ENCODE data around the gene CAB39L.

CAB39L gene

DNA sequence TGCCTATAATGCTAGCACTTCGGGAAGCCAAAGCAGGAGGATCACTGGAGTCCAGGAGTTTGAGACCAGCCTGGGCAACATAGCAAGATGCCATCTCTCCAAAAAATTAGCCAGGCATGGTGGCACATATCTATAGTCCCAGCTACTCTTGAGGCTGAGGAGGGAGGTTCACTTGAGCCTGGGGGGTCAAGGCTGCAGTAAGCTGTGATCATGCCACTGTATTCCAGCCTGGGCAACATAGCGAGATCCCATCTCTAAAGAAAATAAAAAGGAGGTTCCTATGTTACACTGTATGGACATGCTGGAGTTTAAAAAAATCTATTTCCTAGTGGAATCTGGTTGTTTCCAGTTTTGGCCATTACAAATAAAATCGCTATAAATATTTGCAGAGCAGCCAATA is 2.6 kb downstream of the CAB39L start:
- DNase-seq: no peak

DNA sequence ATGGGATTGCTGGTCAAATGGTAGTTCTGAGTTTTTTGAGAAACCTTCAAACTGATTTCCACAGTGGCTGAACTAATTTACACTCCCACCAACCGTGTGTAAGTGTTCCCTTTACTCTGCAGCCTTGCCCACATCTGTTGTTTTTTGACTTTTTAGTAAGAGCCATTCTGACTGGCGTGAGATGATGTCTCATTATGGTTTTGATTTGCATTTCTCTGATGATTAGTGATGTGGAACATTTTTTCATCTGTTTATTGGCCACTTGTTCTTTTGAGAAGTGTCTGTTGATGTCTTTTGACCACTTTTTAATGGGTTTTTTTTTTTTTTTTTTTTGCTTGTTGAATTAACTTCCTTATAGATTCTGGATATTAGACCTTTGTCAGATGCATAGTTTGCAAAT is 4.3 kb downstream of the CAB39L start:
- no peak for DNase-seq

DNA sequence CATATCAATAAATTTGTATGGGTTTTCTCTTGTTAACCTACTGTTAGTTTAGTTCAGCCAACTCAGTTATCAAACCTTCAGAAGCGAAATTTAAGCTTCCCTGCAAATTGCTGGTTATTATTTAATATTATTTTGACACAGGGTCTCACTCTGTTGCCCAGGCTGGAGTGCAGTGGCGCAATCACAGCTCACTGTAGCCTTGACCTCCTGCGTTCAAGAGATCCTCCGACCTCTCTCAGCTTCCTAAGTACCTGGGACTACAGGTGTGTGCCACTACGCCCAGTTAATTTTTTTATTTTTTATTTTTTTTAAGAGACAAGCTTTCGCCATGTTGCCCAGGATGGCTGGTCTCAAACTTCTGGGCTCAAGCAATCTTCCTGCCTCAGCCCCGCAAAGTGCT is 6.2 kb downstream of the CAB39L start:
- no peak for DNase-seq

DNA sequence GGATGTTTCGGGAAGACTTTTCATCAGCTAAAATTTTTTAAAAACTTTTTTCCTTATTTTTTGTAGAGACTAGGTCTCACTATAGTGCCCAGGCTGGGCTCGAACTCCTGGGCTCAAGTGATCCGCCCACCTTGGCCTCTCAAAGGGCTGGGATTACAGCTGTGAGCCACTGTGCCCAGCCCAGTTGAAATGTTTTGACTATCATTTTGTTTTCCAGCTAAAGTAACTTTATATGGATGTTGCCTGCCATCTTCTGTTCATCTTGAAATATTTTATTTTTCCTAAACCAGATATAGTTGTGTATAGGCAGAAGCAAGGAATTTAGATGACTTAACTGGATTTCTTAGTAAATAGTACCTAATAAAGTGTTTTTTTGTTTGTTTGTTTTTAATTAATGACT is 7.0 kb downstream of the CAB39L start:
- DNase-seq: no peak

DNA sequence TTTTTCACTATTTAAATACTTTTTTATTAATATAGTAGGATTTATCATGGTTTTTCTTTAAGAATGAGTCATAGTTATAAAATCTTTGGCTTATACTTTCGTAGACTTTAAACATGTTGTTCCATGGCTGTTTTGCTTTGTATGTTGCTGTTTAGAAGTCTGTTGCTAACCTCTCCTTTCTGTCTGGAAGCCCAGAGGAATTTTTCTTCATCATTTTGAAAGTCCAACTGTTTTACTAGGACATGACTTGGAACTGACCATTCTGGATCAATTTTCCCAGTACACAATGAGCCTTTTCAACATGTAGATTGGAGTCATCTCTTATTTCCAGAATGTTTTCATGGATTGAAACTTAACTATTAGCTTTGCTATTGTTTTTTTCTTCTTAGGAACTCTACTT is 7.9 kb downstream of the CAB39L start:
- DNase-seq: no peak

DNA sequence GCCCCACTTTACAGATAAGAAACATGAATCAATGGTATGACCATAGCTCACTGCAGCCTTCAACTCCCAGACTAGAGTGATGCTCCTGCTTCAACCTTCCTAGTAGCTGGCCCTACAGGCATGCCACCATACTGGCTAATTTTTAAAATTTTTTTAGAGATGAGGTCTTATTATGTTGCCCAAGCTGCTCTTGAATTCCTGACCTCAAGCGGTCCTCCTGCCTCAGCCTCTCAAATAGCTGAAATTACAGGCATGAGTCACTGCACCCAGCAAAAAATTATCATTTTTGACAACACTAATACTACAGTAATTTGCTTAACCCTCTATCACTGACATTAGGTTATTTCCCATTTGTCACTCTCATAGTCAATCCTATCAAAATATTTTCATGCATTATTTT is 14.7 kb downstream of the CAB39L start:
- no peak for DNase-seq

DNA sequence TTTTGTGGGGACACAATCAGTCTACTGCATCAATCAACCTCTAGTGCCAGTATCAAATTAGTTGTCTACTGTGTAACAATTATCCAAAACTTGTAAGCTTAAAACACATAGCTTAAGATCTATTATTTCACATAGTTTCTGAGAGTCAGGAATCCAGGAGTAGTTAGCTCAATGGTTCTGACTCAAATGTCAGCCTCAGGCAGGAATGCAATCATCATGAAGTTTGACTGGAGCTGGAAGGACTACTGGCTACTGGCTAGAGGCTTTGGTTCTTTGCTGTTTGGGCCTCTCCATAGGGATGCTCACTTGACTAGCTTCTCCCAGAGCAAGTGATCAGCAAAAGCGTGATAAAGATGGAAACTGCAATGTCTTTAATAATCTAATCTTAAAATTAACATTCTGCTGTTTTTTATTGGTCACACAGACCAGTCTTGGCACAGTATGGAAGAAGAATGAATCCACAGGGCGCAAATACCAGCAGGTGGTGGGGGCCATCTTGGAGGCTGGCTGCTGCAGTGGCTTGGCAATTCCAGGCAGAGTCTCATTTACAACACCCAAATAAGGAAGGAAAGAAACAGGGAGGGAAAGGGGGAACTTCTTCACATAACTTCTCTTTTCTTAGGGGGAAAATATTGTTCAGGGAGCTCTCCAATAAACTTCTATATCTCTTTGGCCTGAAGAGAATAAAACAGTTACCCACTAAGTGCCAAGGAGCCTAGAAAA is 15.7 kb downstream of the CAB39L start:
- DNase-seq: no peak

DNA sequence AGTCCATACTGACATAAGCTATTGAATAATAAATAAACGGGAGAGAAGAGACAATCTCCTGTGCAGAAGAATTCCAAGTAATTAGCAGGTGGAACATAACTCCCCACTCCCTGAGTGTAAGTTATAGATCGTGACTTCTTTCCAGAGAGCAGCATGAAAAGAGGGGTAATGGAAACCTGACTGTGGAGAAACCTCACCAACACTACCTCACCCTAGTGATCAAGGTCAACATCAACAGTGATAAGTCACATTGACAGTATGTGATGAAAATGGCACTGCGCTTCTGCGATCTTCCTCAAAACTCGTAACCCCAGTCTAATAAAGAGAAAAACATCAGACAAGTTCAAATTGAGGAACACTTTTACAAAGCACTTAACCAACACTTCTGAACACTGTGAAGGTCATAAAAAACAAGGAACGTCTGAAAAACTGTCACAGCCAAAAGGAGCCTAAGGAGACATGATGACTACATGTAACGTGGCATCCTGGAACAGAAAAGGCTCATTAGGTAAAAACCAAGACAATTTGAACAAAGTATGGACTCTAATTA is 19.8 kb downstream of the CAB39L start:
- DNase-seq: no peak

DNA sequence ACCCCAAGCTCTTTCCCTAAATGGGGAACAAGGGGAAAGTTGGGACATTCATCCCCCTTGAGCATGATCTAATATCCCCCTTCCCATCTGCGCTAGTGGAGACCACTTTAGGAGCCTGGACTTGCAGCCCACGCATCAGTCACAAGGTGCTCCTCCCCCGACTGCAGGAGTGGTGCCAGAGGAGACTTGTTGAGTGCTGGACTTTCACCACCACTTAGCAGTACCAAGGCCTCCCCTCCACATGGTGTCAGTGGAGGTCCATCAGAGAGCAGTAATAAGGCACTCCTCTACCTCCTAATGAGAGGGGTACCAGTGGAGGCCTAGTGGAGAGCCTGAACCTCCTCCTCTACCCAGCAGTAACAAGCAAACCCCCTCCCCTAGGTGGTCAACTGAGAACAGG is 22.5 kb downstream of the CAB39L start:
- DNase-seq: no peak

DNA sequence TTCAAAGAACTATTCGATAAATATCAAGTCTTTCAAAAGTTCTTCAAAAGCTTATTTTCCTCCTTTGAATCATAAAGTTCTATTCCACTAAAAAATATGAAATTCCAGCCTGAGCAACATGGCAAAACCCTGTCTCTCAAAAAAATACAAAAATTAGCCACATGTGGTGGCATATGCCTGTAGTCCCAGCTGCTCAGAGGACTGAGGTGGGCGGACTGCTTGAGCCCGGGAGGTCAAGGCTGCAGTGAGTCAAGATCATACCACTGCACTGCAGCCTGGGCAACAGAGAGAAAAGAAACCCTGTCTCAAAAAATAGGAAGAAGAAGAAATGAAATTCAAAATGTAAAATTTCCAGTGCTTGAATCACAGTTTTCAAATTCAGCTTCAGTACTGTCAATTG is 24.6 kb downstream of the CAB39L start:
- DNase-seq: no peak

DNA sequence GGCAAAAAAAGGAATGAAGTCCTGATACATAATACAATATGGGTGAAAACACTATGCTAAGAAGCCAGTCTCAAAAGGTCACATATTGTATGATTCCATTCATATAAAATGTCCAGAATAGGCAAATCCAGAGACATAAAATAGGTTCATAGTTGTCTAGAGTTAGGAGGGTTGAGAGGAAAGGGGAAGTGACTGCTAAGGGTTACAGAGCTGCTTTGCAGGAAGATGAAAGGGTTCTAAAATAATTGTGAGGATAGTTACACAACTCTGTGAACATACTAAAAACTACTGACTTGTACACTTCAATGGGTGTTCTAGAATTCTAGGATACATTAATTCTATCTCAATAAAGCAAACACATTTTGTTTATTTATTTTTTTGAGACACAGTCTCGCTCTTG is 25.7 kb downstream of the CAB39L start:
- no peak for DNase-seq

DNA sequence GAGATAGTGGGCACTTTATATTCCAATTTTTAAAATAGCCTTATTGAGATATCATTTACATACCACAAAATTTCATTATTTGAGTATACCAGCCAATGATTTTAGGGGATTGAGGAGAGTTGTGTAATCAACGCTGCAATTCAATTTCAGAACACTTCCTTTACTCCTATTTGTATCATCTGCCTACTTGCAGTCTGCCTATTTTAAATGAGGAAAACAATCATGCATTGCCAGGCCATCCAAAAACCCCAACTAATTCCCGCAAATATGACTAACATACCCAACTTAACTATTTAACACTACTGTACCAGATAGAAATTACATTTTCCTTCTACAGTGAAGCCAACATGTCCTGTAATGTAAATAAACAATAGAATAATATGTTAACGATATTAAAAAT is 26.7 kb downstream of the CAB39L start:
- no peak for DNase-seq

DNA sequence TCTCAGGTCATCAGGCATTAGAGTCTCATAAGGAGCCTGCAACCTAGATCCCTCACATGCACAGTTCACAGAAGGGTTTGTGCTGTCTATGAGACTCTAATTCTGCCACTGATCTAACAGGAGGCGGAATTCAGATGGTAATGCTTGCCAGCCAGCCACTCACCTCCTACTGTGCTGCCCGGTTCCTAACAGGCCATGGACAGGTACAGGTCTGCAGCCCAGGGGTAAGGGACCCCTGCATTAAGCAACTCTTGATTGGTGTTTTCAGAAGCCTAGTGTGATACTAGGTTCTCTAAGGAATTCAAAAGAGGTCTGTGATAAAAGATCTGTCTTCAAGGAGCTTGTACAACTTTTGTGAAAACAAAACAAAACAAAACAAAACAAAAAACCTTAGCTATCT is 31.1 kb downstream of the CAB39L start:
- no peak for DNase-seq

DNA sequence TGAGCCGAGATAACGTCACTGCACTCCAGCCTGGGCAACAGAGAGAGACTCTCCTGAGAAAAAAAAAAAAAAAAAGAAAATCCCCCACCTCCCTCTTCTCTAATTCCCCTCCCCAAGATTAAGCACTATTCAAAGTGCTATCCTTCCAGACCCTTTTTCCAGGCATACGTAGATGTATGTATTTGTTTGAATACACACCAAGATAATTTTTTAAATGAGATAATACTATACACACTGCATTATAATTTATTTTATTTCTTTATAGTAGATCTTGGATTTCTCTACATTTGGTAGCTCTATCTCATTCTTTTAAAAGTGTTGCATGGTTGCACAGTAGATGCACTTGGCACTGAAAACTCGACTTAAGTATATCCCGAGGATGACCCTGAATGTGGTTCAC is 32.5 kb downstream of the CAB39L start:
- DNase-seq: no peak

DNA sequence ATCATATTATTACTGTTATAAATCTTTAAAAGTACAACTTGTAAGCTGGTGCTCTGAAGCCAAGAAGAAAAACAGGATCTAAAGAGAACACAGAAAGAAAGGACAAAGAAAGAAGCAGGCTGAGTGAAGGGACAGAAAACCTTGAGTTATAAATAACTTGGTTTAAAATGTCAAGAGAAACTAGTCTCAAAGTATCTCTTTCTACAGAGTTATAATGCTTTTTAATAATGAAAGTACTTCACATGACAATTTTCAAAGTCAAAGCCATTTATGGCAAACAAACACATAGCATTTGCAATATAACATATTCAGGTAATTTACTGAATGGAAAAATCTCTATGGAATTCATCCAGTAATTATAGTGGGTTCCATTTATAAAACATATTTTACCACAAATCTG is 33.4 kb downstream of the CAB39L start:
- no peak for DNase-seq

DNA sequence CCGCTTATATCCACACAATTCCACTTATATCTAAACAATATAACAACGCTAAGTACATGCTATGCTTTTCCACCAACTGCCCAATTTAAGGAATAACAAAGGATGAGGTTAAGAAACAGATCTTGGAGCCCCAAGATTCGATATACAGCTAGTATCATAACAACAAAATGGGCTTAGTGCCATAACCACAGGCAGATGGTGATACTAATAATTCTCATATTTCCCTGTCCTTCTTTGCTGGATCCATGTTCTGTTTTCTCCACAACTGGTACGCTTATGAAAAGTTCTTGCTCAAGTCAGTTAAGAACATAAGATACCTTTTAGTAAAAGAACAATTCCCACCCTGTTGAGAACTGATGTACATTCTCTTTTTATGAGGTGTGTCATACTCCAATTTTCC is 33.9 kb downstream of the CAB39L start:
- DNase-seq: no peak

DNA sequence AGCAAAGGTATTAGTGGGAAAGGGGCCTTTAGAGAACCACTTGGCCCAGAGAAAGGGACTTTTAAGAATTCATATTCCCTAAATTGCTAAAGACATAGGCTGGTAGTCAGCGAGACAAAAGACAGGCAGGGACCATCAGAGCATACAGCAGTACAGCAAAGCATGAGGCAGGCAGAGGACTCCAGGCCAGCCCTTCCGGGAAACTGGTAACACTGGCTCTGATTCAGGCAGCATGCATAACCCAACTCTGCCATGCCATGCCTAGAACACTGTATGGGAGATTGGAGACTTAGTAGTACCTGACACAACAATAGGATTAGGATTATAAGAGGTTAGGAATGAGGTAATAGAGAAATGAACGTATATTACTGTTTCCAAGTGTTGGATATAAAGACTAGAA is 34.9 kb downstream of the CAB39L start:
- DNase-seq: no peak

DNA sequence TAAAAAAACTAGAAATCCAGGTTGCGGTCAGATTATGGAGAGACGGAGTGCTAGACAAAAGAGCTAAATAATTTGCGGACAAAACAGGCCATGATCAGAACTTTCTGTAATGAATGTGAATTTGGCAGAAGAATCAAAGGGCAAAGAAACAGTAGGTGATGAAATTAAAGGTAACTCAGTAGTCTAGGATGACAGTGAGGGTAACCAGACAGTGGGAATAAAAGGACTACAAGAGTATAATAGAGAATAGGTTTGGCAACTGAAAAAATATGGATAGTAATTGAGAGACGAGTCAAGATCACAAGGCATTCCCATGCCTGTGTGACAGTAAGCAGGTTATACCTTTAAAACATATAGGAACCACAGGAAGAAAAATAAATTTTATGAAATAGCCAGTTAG is 35.9 kb downstream of the CAB39L start:
- DNase-seq: no peak

DNA sequence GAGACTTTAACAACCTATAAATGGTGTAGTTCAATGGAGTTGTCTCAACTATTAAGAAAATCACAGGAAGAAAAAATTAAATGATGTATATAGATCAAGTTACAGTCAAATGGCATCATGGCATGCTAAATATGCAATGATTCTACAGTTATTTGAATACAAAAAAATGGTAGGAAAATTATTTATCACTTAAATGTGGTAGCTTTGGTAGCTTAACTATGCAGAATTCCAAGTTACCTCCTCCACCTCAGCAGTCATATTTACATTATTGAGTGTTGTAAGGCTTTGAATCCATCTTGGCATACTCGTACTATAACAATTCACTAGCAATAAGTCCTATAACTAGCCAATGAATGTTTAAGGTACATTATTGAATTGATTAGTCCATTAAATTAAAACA is 36.8 kb downstream of the CAB39L start:
- DNase-seq: no peak

DNA sequence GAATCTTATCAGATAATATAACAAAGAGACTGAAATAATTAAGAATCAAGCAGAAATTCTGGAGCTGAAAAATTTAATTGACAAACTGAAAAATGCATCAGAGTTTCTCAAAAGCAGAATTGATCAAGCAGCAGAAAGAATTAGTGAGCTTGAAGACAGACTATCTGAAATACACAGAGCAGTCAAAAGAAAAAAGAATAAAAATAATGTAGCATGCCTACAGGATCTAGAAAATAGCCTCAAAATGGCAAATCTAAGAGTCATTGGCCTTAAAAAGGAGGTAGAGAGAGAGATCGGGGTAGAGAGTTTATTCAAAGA is 39.2 kb downstream of the CAB39L start:
- DNase-seq: no peak

DNA sequence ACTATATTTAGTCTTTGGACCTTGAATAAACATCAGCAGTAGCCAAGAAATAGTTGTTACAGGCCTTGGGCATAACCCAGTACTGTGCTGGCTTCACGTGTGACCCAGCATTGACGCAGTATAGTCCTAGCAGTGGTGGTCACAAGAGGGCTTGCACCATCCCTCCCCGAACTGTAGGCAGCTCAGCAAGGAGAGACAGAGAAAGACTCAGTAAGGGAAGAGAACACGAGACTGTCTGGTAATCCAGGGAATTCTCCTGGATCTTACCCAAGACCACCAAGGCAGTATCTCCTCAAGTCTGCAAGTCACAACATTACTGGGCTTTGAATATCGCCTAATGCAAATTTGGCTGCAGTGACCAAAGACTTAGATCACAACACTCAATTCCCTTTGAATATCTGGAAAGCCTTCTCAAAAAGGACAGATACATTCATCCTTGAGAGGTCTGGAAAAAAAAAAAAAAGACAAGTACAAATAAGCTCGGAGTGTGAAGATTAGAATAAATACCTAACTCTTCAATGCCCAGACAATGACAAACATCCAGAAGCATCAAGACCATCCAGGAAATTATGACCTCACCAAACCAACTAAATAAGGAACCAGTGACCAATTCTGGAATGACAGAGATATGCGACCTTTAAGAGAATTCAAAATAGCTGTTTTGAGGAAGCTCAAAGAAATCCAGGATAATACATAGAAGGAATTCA is 39.7 kb downstream of the CAB39L start:
- no peak for DNase-seq

DNA sequence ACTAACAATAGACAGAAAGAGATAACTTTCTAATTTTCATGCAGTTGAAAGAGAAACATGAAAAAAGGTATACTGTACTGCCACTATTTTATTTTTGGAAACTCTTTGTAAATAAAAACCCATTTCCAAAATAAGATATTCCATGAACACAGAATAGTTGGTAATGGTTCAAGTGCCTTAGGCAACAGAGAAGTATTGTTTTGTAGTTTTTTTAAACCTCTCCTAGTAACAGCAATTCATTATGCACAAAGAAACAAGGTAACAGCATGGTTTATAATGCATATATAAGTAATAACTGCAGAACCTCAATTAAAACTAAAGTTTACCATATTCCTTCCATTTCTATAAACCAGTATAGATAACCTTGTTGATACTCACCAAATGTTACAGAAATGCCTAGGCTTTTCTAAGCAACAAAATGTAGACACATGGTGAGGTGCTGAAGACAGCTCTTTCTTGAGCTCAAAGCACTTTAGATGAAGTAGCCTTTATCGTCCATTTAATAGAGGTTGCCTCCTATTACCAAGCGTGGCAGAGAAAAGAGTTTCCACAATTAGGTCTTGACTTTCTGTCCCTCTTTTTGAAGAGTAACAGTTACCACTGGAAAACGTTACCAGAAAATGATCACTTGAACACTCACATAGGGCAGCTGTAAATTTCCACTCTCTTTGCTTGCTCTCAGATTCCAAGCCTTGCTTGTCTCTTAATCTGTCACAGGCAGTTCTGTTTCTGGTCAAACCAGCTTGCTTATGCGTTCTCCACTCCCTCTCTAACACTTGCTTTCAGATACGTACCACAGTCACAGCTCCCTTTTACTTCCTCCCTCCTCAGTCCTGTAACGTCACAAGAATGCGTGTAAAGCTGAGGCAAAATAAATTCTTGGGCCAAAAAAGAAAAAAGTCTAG is 42.9 kb downstream of the CAB39L start:
- no peak for DNase-seq

DNA sequence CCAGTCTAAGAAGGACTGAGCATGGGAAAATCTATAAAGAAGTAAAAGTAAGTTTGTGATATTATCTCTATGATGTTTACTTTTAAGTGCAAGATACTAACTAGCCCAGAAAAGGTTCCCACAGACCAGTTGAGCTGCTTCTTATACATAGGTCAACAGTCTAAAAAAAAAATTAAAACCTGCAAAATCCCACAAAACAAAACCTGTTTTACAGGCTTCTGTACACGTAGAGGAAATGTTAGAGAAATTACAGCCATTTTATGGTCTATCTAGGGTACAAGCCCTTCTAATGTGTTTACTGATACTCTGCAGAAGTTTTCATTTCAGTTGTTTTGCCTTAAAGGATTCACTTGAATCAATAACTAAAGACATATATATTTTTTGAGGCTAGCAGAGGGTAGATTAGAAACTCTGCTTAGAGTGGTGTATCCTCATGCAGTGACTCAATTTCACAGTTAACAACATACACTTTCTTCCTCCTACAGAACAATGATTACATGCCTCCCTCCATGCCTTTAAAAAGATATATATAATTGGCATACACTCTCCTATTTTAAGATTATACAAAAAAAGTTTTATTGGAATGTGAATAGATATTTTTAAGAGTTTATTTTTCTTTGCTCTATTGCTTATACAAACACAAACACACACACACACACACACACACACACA is 43.9 kb downstream of the CAB39L start:
- no peak for DNase-seq

All from T-helper 9 cell (primary cell).